HL-60 (cell line): Measurements from ENCODE around the gene ADAT3.

ENCODE experiments used
- CTCF ChIP-seq: IDR thresholded peaks from one replicate; pipeline ENCODE4 v1.5.1; 2011; ENCODE audit warnings: low read length, control low read depth, inconsistent platforms; ENCODE audit not compliant: insufficient read depth
- GABPA ChIP-seq: IDR thresholded peaks from 2 replicates; pipeline ENCODE4 v1.6.1; 2012; ENCODE audit warnings: low read depth
- POLR2AphosphoS5 ChIP-seq: IDR thresholded peaks from 2 replicates; pipeline ENCODE4 v1.6.1; 2012; ENCODE audit warnings: low read depth
- REST ChIP-seq: IDR thresholded peaks from 2 replicates; pipeline ENCODE4 v1.6.1; 2012; ENCODE audit warnings: low read depth; ENCODE audit not compliant: insufficient replicate concordance
- SPI1 ChIP-seq: IDR thresholded peaks from 2 replicates; pipeline ENCODE4 v1.6.1; 2012; ENCODE audit warnings: low read depth, mild to moderate bottlenecking, borderline replicate concordance

- TF ChIP-seq CTCF (no peak), REST (no peak), GABPA (no peak), POLR2AphosphoS5 (no peak), SPI1 (no peak)
Observed at GRCh38 chr19:1959928-1960589, 54.9 kb downstream of the ADAT3 start.
